T-helper 9 cell (primary cell): ENCODE data around the gene ALCAM.

Experiments
- DNase-seq: peaks from one replicate; pipeline ENCODE4 v3.0.0-alpha.2; 2020

The ALCAM gene

GRCh38 chr3:105431200-105431599 lies 64.5 kb downstream of the ALCAM start:
- no peak for DNase-seq

DNA sequence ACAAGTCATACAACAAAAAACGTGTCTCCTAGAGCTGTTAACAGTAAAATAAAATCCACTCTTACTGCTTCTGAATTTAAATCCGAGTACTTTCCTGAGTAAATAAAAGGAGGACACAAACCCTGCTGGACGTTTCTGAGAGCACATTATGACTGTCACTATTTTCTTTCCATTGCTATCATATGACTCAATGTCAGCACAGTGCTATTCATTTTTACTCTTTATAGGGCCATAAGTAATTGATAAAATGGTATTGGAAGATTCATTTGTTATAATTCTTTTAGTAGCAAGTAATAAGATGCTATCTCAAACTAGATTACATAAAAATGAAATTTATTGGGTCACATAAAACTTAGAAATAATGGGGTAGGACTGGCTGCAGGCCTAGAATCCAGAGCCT lies 68.6 kb downstream of the ALCAM start:
- DNase-seq: no peak

DNA sequence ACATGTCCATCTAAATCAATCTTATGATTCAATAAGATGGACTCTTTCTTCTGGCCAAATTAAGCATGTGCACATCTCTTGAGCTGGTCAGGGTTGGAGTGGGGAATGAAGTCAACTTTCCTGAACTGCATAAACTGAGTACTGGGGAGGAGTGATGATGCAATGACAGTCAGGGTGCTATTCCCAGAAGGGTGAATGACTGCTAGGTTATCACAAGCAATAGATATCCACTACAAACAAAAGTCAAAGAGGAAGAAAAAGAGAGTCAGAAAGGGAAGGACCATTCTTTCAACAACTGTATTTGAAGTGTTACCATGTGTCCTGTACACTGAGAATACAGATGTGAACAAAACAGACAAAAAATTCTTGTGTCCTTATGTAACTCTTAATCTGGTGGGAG lies 70.0 kb downstream of the ALCAM start:
- no peak for DNase-seq

GRCh38 chr3:105440113-105440512 lies 73.4 kb downstream of the ALCAM start:
- DNase-seq: no peak

GRCh38 chr3:105444725-105445124 lies 78.0 kb downstream of the ALCAM start:
- no peak for DNase-seq

- no peak for DNase-seq
These were observed 81.8 kb downstream of the ALCAM start for GRCh38 chr3:105448338-105448982.

GRCh38 chr3:105449414-105449813 lies 82.7 kb downstream of the ALCAM start:
- no peak for DNase-seq

DNA sequence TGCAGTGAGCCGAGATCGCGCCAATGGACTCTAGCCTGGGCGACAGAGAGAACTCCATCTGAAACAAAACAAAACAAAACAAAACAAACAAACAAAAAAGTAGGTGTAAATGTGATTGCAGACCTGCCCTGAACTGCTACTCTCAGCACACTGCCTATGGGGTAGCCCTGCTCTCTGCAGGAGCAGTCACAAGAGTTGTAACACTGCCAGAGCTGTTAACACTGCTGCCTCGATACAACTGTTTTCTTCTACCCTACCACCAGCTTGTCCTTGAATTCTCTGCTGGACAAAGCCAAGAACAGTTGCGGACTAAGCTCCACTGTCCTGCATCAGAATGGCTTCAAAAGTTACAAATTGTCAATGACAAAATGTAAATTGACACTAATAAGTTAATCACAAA lies 89.3 kb downstream of the ALCAM start:
- DNase-seq: no peak

GRCh38 chr3:105458518-105459215 lies 92.0 kb downstream of the ALCAM start:
- no peak for DNase-seq

- no peak for DNase-seq
These were observed 93.0 kb downstream of the ALCAM start for GRCh38 chr3:105459566-105460290.

- DNase-seq: no peak
These were observed 96.9 kb downstream of the ALCAM start for GRCh38 chr3:105463620-105464019.

DNA sequence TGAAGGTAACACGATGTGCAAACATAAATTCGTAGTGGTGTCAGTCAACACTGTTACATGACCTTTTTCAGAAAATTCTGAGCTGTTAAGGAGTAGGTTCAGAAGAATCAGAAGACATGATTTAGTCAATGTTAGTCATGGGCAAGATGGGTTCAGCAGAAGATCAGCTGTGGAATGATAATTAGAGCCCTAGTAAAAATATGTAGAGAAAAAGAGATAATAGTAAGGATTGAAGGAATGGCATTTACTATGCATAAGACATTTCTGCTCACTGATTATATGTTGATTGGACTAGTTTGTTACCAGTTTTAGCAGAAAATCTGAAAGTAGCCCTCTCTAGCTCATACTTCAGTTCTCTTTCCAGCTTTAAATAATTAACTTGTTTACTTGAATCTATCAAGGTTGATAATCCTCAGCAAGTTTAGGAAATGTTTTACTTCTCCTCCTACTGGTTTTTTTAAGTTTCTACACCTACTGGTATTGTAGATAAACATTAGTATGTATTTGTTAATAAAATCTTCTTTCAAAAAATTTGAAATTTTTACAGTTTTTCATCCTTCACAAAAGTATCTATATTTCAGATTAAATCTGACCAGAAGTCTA lies 98.6 kb downstream of the ALCAM start:
- DNase-seq: no peak

DNA sequence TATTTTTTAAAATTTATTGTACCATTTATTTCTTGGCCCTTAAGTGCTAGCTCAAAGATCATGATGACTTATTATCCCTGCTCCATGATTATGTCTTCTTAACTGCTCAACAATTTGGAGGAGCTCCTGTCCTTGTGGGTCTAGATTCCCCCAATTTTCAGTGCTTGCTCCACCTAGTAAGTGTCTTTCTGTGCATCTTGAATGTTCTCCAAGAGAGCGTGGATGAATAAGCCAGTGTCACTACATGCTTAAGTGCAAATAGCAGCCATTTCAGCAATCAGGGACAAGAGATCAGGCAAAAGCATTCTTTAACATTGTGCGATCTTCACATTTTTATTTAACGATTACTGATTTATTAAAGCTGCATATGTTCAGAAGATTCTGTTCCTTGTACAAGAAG lies 99.4 kb downstream of the ALCAM start:
- no peak for DNase-seq

DNA sequence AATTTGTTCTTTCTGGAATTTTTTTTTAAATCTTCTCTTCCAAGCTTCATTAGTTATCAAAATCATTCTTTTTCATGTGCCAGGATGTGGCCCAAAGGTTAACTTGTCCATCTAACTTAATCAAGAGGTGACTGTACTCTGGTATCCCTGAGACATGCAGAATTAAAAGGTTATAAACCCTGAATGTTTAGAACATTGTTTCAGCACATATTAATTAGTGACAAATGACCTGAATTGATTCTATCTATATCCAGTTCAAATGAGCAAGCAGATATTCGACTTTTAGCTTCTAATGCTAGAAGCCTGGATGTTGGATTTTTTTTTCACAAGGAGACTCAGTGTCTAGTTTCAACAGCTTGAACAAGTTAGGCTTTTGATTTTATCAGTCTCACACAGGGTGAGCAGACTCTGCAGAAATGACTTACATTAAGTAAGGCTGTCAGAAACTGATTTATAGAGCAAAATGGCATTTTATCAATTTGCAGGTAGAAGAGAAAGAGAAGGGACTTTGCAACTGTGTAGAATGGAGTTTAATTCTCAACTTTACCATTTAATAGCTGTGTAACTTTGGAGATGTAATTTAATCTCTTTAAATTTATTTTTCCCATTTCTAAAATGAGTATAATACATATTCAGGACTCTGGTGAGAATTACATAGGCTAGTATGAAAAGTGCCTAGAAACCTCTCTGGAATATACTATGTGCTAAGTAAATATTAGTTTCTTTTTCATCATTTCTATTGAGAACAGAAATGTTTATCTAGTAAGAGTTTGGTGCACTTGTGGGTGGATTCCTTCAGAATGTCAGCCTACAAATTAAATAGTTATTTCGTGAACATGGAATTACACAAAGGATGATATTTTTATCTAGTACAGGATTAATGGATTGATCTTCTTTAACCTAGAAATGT lies 100.0 kb downstream of the ALCAM start:
- no peak for DNase-seq

DNA sequence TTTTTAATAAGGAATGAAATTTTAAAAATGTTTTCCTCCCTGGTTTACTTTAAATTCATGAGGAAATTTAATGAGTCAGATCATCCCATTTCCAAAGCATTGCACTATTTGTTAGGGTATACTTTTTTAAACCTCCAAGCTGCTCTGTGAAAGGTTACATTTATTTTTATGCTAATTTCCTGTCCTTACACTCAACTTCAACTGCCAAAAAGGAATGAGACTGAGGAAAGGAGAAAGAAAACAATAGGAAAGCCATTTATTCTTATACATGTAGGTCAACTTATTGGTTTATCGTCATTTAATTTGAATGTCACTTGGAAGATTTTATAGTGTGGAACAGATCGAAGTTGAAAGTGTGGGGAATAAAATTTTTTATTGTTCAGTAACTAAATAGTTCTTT lies 104.1 kb downstream of the ALCAM start:
- no peak for DNase-seq

- no peak for DNase-seq
These were observed 107.0 kb downstream of the ALCAM start for GRCh38 chr3:105473521-105474223.

- DNase-seq: no peak
These were observed 114.1 kb downstream of the ALCAM start for GRCh38 chr3:105480768-105481167.

- no peak for DNase-seq
These were observed 116.8 kb downstream of the ALCAM start for GRCh38 chr3:105483476-105483875.

GRCh38 chr3:105490045-105490444 lies 123.3 kb downstream of the ALCAM start:
- no peak for DNase-seq

GRCh38 chr3:105493305-105493892 lies 126.7 kb downstream of the ALCAM start:
- no peak for DNase-seq

GRCh38 chr3:105495021-105495420 lies 128.3 kb downstream of the ALCAM start:
- DNase-seq: no peak
